ENCODE data around the gene TMEM163. TPM values are rescaled to one million over a fixed set of nuclear protein-coding genes. Genes with fewer than 3 reads are reported as not detected.

TMEM163 gene
- total RNA-seq, 2 donors from 2014 or later = 0.24 TPM; not detected in 1

DNA sequence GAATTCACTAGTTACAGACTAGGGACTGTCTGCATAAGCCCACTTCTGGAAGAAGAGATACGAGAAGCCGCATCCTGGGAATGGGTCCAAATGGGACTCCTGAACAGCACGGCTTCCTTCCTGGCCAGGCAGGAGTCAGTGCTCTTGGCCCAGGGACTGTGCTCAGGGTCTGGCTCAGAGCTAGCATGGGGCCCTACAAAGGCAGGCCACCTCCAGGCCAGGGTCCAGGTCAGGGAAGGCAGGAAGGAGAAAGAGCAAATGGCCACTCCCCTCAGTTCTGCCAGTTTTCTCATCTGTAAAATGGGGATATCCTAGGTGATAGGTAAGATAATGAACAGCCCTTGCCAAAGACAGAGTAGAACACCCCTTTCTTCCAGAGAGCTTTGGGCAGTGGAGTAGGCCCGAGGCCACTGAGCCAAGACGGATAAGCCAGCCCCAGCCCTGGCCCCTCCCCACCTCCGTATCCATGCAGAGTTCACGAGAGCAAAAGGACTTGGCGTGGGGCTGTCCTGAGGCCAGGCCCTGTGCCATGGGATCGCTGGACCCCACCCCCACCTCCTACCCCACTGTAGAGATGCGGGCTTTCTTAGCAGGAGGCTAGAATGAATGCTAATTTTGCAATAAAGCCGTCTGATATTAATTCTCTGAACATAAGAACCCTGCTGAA lies 274.9 kb downstream of the TMEM163 start:
- TF ChIP-seq, protein P1, sequence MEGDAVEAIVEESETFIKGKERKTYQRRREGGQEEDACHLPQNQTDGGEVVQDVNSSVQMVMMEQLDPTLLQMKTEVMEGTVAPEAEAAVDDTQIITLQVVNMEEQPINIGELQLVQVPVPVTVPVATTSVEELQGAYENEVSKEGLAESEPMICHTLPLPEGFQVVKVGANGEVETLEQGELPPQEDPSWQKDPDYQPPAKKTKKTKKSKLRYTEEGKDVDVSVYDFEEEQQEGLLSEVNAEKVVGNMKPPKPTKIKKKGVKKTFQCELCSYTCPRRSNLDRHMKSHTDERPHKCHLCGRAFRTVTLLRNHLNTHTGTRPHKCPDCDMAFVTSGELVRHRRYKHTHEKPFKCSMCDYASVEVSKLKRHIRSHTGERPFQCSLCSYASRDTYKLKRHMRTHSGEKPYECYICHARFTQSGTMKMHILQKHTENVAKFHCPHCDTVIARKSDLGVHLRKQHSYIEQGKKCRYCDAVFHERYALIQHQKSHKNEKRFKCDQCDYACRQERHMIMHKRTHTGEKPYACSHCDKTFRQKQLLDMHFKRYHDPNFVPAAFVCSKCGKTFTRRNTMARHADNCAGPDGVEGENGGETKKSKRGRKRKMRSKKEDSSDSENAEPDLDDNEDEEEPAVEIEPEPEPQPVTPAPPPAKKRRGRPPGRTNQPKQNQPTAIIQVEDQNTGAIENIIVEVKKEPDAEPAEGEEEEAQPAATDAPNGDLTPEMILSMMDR (conservative IDR thresholded peaks at IDR 0.05) = no peak
- H3K9me3 Mint-ChIP-seq = no peaks in the 10 kb centered on the region
- H3K36me3 Mint-ChIP-seq (ENCODE audit: low read depth) = peaks cover 32% of the 10 kb centered on the region
- WGBS, 2 experiments (ENCODE audit: insufficient coverage in 1 of 2, insufficient read length in 1 of 2) = 94 to 97% methylated on average over 5 to 11 of the region's 11 CpGs
- no peaks in the 10 kb centered on the region for H3K27me3 ChIP-seq (ENCODE audit: control insufficient read depth, insufficient read depth, low read length, poor library complexity, severe bottlenecking)
- no peak overlapping the region for H3K27ac Mint-ChIP-seq
- no peak overlapping the region for H3K27ac ChIP-seq (ENCODE audit: low read depth, low read length)
- no peak for DNase-seq
- H3K4me3 Mint-ChIP-seq = no peak overlapping the region
- H3K9me3 ChIP-seq (ENCODE audit: control insufficient read depth, low read length) = no peaks in the 10 kb centered on the region
- H3K4me3 ChIP-seq (ENCODE audit: low read length) = no peak overlapping the region
- H3K36me3 ChIP-seq (ENCODE audit: control insufficient read depth, insufficient read depth, low read length) = peaks cover 5% of the 10 kb centered on the region
- H3K9ac ChIP-seq (ENCODE audit: extremely low read depth, low read length, poor library complexity, severe bottlenecking) = no peak overlapping the region
- no peaks in the 10 kb centered on the region for H3K4me1 Mint-ChIP-seq
- no peaks in the 10 kb centered on the region for H3K27me3 Mint-ChIP-seq (ENCODE audit: insufficient read depth)
- no peaks in the 10 kb centered on the region for H3K4me1 ChIP-seq (ENCODE audit: control insufficient read depth, insufficient read depth, low read length)

DNA sequence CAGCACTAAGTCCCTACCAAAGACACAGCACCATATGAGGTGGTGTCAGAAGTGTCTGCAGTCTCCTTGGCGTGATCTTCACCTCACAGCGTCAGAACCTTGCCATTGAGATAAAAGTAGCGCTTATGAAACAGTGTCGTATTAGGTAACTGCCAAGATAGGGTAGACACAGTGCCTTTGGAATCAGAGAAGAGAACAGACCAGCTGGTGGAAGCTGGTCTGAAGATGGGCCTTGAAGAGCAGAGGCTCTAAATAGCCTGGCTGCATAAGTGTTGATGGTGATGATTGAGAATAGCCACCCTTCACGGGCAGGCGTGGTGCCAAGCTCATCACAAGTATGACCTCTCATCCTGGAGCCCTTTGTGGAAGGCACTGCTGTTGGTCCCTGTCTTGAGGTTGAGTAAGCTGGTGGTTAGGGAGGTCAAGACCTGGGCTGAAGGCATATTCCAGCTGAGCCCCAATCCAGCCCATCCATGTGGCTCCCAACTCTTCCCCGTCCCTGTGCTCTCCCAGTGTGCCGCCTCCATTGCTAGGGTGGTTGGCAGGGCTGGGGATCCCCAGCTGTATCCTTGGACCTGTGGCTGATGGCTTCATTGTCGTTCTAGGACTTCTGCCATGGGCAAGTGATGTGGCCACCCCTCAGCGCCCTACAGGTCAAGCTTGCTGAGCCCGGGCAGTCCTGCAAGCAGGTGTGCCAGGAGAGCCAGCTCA lies 277.5 kb downstream of the TMEM163 start:
- no peak for DNase-seq
- 95 to 100% methylated on average over 7 to 11 of the region's 11 CpGs for WGBS, 2 experiments (ENCODE audit: insufficient coverage in 1 of 2, insufficient read length in 1 of 2)
- no peak overlapping the region for H3K27ac Mint-ChIP-seq

DNA sequence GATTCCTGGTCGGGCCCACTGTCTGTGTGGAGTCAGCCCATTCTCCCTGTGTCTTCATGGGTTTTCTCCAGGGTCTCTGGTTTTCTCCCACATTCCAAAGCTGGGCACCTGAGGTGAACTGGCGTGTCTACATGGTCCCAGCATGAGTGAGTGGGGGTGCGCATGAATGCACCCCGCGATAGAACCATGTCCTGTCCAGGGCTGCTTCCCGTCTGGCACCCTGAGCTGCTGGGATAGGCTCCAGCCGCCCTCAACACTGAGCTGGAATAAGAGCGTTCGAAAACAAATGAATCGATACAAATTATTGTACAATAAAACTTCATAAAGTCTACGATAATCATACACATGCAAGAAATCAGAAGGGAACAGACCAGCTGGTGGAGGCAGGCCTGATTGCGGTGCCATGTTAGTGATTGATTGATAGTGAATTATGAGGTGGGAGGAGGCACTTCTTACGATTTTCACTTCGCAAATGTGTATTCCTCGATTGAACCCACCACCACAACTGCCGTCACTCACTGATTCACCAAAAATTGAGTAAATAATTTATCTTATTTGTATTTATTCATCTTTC lies 278.4 kb downstream of the TMEM163 start:
- H3K9me3 Mint-ChIP-seq = no peaks in the 10 kb centered on the region
- no peaks in the 10 kb centered on the region for H3K27me3 Mint-ChIP-seq (ENCODE audit: insufficient read depth)
- Histone ChIP-seq H3K9ac (ENCODE audit: extremely low read depth, low read length, poor library complexity, severe bottlenecking) (no peak overlapping the region), H3K27me3 (ENCODE audit: control insufficient read depth, insufficient read depth, low read length, poor library complexity, severe bottlenecking) (no peaks in the 10 kb centered on the region), H3K27ac (ENCODE audit: low read depth, low read length) (no peak overlapping the region), H3K36me3 (ENCODE audit: control insufficient read depth, insufficient read depth, low read length) (peaks cover 4% of the 10 kb centered on the region), H3K9me3 (ENCODE audit: control insufficient read depth, low read length) (no peaks in the 10 kb centered on the region), H3K4me3 (ENCODE audit: low read length) (no peak overlapping the region), H3K4me1 (ENCODE audit: control insufficient read depth, insufficient read depth, low read length) (no peaks in the 10 kb centered on the region)
- H3K27ac Mint-ChIP-seq = no peak overlapping the region
- 91 to 96% methylated on average over 4 to 14 of the region's 16 CpGs for WGBS, 2 experiments (ENCODE audit: insufficient coverage in 1 of 2, insufficient read length in 1 of 2)
- peaks cover 6% of the 10 kb centered on the region for H3K4me1 Mint-ChIP-seq
- TF ChIP-seq, protein P1 (conservative IDR thresholded peaks at IDR 0.05) = no peak
- H3K36me3 Mint-ChIP-seq (ENCODE audit: low read depth) = peaks cover 27% of the 10 kb centered on the region
- DNase-seq = no peak
- H3K4me3 Mint-ChIP-seq = no peak overlapping the region

More for the DNA sequence above, 277.5 kb downstream of the TMEM163 start:
- Mint-ChIP-seq H3K4me1 (no peaks in the 10 kb centered on the region), H3K9me3 (no peaks in the 10 kb centered on the region), H3K4me3 (no peak overlapping the region), H3K27me3 (ENCODE audit: insufficient read depth) (no peaks in the 10 kb centered on the region), H3K36me3 (ENCODE audit: low read depth) (peaks cover 23% of the 10 kb centered on the region)
- H3K27ac ChIP-seq (ENCODE audit: low read depth, low read length) = no peak overlapping the region
- peaks cover 4% of the 10 kb centered on the region for H3K36me3 ChIP-seq (ENCODE audit: control insufficient read depth, insufficient read depth, low read length)
- TF ChIP-seq, protein P1 (conservative IDR thresholded peaks at IDR 0.05) = no peak
- no peaks in the 10 kb centered on the region for H3K9me3 ChIP-seq (ENCODE audit: control insufficient read depth, low read length)
- H3K4me3 ChIP-seq (ENCODE audit: low read length) = no peak overlapping the region
- H3K4me1 ChIP-seq (ENCODE audit: control insufficient read depth, insufficient read depth, low read length) = no peaks in the 10 kb centered on the region
- no peaks in the 10 kb centered on the region for H3K27me3 ChIP-seq (ENCODE audit: control insufficient read depth, insufficient read depth, low read length, poor library complexity, severe bottlenecking)
- H3K9ac ChIP-seq (ENCODE audit: extremely low read depth, low read length, poor library complexity, severe bottlenecking) = no peak overlapping the region
